Loucy (cell line): ENCODE measurements around the gene IQCF2.

Source experiments
- H2AFZ ChIP-seq: fragments of 200-600 bp; sonication (generic); 2 replicates; pipeline ENCODE4 v1.6.0; 2016; ENCODE audit warnings: antibody characterized with exemption, mild to moderate bottlenecking, low read length, moderate library complexity
- H3F3A ChIP-seq: fragments of 200-600 bp; 2 replicates; pipeline ENCODE4 v1.6.0; 2016; ENCODE audit warnings: antibody characterized with exemption, low read depth, mild to moderate bottlenecking
- H3K27me3 ChIP-seq: fragments of 200-600 bp; sonication (generic); 2 replicates; pipeline ENCODE4 v1.6.1; 2014; ENCODE audit warnings: low read length, mild to moderate bottlenecking; ENCODE audit not compliant: insufficient read depth, poor library complexity, severe bottlenecking
- H3K36me3 ChIP-seq: fragments of 200-600 bp; sonication (generic); 2 replicates; pipeline ENCODE4 v1.6.1; 2016; ENCODE audit warnings: low read length; ENCODE audit not compliant: insufficient read depth
- H3K4me1 ChIP-seq: fragments of 200-600 bp; sonication (generic); 2 replicates; pipeline ENCODE4 v1.5.1; 2014; ENCODE audit warnings: low read length, mild to moderate bottlenecking; ENCODE audit not compliant: insufficient read depth, poor library complexity, severe bottlenecking
- H3K4me2 ChIP-seq: fragments of 200-600 bp; sonication (generic); 2 replicates; pipeline ENCODE4 v1.6.0; 2014; ENCODE audit warnings: antibody characterized with exemption, low read length, low read depth, mild to moderate bottlenecking; ENCODE audit not compliant: poor library complexity, severe bottlenecking
- H3K4me3 ChIP-seq: fragments of 200-600 bp; sonication (generic); 2 replicates; pipeline ENCODE4 v1.5.1; 2014; ENCODE audit warnings: low read length, mild to moderate bottlenecking, mixed read lengths; ENCODE audit not compliant: poor library complexity, severe bottlenecking
- H3K79me2 ChIP-seq: fragments of 200-600 bp; sonication (generic); 2 replicates; pipeline ENCODE4 v1.6.1; 2014; ENCODE audit warnings: low read length; ENCODE audit not compliant: insufficient read depth
- H3K9ac ChIP-seq: fragments of 200-600 bp; sonication (generic); 2 replicates; pipeline ENCODE4 v1.6.0; 2014; ENCODE audit warnings: mild to moderate bottlenecking, low read depth, low read length, moderate library complexity; ENCODE audit not compliant: poor library complexity, severe bottlenecking
- H3K9me2 ChIP-seq: fragments of 200-600 bp; sonication (generic); replicated peaks from 2 replicates; pipeline ENCODE4 v1.6.1; 2016; ENCODE audit warnings: low read depth, low read length, mixed read lengths
- H3K9me3 ChIP-seq: fragments of 200-600 bp; sonication (generic); 2 replicates; pipeline ENCODE4 v1.6.1; 2014; ENCODE audit warnings: mild to moderate bottlenecking, antibody characterized with exemption, low read length, low read depth; ENCODE audit not compliant: insufficient read depth
- H4K20me1 ChIP-seq: fragments of 200-600 bp; sonication (generic); 2 replicates; pipeline ENCODE4 v1.6.0; 2014; ENCODE audit warnings: antibody characterized with exemption, low read length, mild to moderate bottlenecking; ENCODE audit not compliant: insufficient read depth, poor library complexity, severe bottlenecking
- EZH2phosphoT487 ChIP-seq: fragments of 200-600 bp; IDR thresholded peaks from 2 replicates; pipeline ENCODE4 v1.6.1; 2018; ENCODE audit warnings: antibody characterized with exemption, mild to moderate bottlenecking, moderate library complexity, borderline replicate concordance
- TF ChIP-seq, protein P1 (sequence below): fragments of 200-600 bp; sonication (generic); conservative IDR thresholded peaks from 2 replicates; pipeline ENCODE4 v1.5.1; 2014; ENCODE audit warnings: mild to moderate bottlenecking, antibody characterized with exemption, low read length

IQCF2 gene

DNA sequence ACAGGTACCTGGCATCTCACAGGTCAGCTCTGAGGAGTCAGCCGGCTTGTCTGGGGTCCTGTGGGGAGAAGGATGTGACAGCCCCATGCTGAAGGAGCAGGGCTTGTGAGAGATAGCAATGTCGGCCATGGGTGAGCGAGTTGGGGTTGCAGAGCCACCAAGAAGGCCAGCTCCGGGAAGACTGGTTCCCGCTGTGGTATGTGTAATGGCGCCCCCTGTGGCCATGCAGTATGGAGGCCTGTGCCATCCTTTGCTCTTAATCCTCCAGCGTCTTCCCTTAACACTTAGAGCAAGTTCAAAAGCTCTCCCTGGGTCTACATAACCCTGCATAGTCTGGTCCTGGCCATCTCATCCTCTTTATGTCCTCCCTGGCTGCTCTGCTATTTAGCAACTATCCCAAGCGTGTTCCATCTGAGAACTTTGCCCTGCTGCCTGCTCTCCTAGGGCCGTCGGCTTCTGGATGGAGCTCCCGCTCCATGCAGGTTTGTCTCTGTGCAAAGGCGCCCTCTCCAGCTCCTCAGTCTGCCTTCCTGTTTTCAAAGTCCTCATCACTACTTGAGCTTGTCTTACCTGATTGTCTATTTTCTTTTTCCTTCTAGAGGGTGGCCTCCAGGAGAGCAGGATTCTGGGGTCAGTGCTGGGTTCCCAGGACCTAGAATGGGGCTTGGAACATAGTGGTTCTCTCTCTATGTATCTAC lies 41.6 kb upstream of the IQCF2 start:
- Histone ChIP-seq H3K4me1 (peaks cover 10% of the 10 kb centered on the region), H3K9me2 (no peaks in the 10 kb centered on the region), H3K27me3 (no peaks in the 10 kb centered on the region), H3K36me3 (no peaks in the 10 kb centered on the region), H4K20me1 (no peaks in the 10 kb centered on the region), H3K9ac (no peak overlapping the region), H3K4me2 (no peak overlapping the region), H3F3A (no peaks in the 10 kb centered on the region), H2AFZ (no peak overlapping the region), H3K79me2 (no peaks in the 10 kb centered on the region), H3K4me3 (no peak overlapping the region), H3K9me3 (no peaks in the 10 kb centered on the region)
- TF ChIP-seq EZH2phosphoT487: no peak
- TF ChIP-seq, protein P1, sequence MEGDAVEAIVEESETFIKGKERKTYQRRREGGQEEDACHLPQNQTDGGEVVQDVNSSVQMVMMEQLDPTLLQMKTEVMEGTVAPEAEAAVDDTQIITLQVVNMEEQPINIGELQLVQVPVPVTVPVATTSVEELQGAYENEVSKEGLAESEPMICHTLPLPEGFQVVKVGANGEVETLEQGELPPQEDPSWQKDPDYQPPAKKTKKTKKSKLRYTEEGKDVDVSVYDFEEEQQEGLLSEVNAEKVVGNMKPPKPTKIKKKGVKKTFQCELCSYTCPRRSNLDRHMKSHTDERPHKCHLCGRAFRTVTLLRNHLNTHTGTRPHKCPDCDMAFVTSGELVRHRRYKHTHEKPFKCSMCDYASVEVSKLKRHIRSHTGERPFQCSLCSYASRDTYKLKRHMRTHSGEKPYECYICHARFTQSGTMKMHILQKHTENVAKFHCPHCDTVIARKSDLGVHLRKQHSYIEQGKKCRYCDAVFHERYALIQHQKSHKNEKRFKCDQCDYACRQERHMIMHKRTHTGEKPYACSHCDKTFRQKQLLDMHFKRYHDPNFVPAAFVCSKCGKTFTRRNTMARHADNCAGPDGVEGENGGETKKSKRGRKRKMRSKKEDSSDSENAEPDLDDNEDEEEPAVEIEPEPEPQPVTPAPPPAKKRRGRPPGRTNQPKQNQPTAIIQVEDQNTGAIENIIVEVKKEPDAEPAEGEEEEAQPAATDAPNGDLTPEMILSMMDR: peak; percentile 54

DNA sequence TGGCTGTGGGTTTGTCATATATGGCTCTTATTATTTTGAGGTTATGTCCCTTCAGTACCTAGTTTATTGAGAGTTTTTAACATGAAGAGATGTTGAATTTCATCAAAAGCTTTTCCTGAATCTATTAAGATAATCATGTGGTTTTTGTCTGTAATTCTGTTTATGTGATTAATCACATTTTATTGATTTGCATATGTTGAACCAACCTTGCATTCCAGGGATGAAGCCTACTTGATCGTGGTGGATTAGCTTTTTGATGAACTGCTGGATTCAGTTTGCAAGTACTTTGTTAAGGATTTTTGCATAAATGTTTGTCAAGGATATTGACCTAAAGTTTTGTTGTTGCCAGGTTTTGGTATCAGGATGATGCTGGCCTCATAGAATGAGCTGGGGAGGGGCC lies 33.1 kb upstream of the IQCF2 start:
- Histone ChIP-seq H2AFZ (no peak overlapping the region), H3K4me2 (no peak overlapping the region), H3K36me3 (no peaks in the 10 kb centered on the region), H3K79me2 (no peaks in the 10 kb centered on the region), H3F3A (no peaks in the 10 kb centered on the region), H3K9me3 (peaks cover under 1% of the 10 kb centered on the region; the same call in 1 of the 2 replicates), H3K9me2 (no peaks in the 10 kb centered on the region), H3K4me3 (no peak overlapping the region), H3K27me3 (no peaks in the 10 kb centered on the region), H3K9ac (no peak overlapping the region), H3K4me1 (peaks cover 7% of the 10 kb centered on the region), H4K20me1 (no peaks in the 10 kb centered on the region)
- TF ChIP-seq, protein P1: no peak
- TF ChIP-seq EZH2phosphoT487: no peak

DNA sequence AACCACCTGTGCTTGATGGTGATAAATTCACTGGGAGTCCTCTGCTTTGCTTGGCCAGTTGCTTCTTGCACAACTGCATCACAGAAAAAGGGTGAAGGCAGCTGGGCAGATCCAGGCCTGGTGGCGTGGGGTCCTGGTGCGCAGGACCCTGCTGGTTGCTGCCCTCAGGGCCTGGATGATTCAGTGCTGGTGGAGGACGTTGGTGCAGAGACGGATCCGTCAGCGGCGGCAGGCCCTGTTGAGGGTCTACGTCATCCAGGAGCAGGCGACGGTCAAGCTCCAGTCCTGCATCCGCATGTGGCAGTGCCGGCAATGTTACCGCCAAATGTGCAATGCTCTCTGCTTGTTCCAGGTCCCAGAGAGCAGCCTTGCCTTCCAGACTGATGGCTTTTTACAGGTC lies 31.1 kb upstream of the IQCF2 start:
- Histone ChIP-seq H4K20me1 (no peaks in the 10 kb centered on the region), H3K79me2 (no peaks in the 10 kb centered on the region), H3K4me2 (no peak overlapping the region), H3K27me3 (no peaks in the 10 kb centered on the region), H3K9me3 (peaks cover 5% of the 10 kb centered on the region; the same call in 1 of the 2 replicates), H3K36me3 (no peaks in the 10 kb centered on the region), H3K9me2 (no peaks in the 10 kb centered on the region), H2AFZ (no peak overlapping the region), H3F3A (no peaks in the 10 kb centered on the region), H3K4me1 (no peaks in the 10 kb centered on the region), H3K4me3 (no peak overlapping the region), H3K9ac (no peak overlapping the region)
- TF ChIP-seq, protein P1: no peak
- TF ChIP-seq EZH2phosphoT487: no peak
